Colonic mucosa (tissue), 4 donors: ENCODE results near the gene FHDC1. TPM values are rescaled to one million over a fixed set of nuclear protein-coding genes. Genes with fewer than 3 reads are reported as not detected.
A peak's percentile ranks its signal among the peaks of the same experiment; 100 is the strongest.

Source experiments
- DNase-seq: peaks from one replicate; pipeline ENCODE4 v3.0.0-alpha.2; 2020
- H3K27ac ChIP-seq: fragments of 200-600 bp; one replicate; pipeline ENCODE4 v1.8.0; 2021
- H3K27me3 ChIP-seq: fragments of 200-600 bp; one replicate; pipeline ENCODE4 v1.8.0; 2021
- H3K36me3 ChIP-seq: fragments of 200-600 bp; one replicate; pipeline ENCODE4 v1.8.0; 2021
- H3K4me1 ChIP-seq: fragments of 200-600 bp; one replicate; pipeline ENCODE4 v1.8.0; 2021; ENCODE audit warnings: mild to moderate bottlenecking
- H3K4me3 ChIP-seq: fragments of 200-600 bp; one replicate; pipeline ENCODE4 v1.8.0; 2021
- H3K9ac ChIP-seq, 2 donors: one replicate each; pipeline ENCODE4 v1.7.0; 2013; ENCODE audit warnings: control low read depth in 2 of 2, low read depth in 2 of 2, low read length in 2 of 2
- H3K9me3 ChIP-seq: fragments of 200-600 bp; one replicate; pipeline ENCODE4 v1.8.0; 2021
- intact Hi-C: fragments of 100-400 bp; cut with DNase I; formaldehyde crosslinking; loops from one replicate; pipeline ENCODE4 v1.14.1; 2022
- total RNA-seq, 2 donors: library from RNA; stranded (reverse); fragmentation: NEBNext Ultra II Directional in 1 of 2; extraction: Animal tissue kit (Norgen Biotek cat#: 25700) in 1 of 2; gene quantifications; one replicate each; pipeline ENCODE4 v1.2.1, GENCODE V29; 2021
- TF ChIP-seq, protein P1 (sequence below): fragments of 200-600 bp; IDR thresholded peaks from one replicate; pipeline ENCODE4 v1.8.0; 2022; ENCODE audit warnings: antibody characterized with exemption, mild to moderate bottlenecking
- donor health status: healthy.
- donor health status: DM: no; HTN: no; CAD: no.
- donor health status: DM: no; HTN: no; CAD: no.

Gene FHDC1
- total RNA-seq, 2 donors from 2014 or later, result 13.9 to 14.0 TPM

DNA sequence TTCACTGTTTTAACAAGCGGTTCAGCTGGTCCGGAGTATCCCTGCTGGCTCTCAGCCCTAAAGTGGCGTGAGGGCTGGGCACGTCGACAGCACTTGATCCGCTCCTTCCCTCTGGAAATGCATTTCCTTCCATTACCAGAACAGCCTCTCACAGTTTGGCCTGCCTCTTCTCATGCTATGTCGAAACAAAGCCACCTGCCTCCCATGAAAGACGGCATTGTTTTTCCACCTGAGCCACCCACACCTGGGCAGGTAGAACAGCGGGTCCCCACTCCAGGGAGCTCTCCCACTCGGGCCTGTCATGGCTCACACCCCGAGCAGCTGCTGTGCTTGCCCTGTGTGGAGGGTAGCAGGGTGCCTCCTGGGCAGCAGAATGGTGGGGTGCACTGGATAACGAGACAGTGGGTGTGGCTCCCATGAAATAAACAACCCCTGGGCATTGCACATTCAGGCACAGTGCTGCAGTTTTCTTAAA is 86.2 kb downstream of the FHDC1 start:
- Histone ChIP-seq H3K27ac (no peak overlapping the region), H3K4me1 (no peaks in the 10 kb centered on the region), H3K4me3 (no peak overlapping the region), H3K36me3 (no peaks in the 10 kb centered on the region), H3K9me3 (no peaks in the 10 kb centered on the region), H3K27me3 (no peaks in the 10 kb centered on the region), H3K9ac (no peak overlapping the region)
- intact Hi-C loops, result no loop called here
- peak; percentile 26 for DNase-seq
- TF ChIP-seq, protein P1, sequence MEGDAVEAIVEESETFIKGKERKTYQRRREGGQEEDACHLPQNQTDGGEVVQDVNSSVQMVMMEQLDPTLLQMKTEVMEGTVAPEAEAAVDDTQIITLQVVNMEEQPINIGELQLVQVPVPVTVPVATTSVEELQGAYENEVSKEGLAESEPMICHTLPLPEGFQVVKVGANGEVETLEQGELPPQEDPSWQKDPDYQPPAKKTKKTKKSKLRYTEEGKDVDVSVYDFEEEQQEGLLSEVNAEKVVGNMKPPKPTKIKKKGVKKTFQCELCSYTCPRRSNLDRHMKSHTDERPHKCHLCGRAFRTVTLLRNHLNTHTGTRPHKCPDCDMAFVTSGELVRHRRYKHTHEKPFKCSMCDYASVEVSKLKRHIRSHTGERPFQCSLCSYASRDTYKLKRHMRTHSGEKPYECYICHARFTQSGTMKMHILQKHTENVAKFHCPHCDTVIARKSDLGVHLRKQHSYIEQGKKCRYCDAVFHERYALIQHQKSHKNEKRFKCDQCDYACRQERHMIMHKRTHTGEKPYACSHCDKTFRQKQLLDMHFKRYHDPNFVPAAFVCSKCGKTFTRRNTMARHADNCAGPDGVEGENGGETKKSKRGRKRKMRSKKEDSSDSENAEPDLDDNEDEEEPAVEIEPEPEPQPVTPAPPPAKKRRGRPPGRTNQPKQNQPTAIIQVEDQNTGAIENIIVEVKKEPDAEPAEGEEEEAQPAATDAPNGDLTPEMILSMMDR, result no peak

DNA sequence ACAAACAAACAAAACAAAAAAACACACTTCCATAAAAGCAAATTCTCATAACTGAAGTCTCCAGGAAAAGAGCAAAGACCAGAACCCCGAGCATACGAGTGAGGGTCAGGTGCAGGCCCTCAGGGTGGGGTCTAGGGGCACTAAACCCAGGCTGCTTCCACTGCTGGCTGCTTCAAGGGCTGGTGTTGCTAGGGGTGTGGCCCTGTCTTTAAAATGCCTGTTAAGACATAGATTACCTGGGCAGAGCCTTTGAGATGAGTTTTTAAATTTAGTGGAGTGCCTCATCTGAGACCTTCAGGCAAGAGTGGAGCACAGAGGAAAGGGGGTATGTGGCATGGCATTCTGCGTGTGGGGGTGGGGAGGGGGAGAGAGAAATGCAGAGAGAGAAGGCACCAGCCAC is 87.0 kb downstream of the FHDC1 start:
- no peaks in the 10 kb centered on the region for H3K9me3 ChIP-seq
- TF ChIP-seq, protein P1, result no peak
- no peak overlapping the region for H3K9ac ChIP-seq
- DNase-seq, result no peak
- H3K27ac ChIP-seq, result no peak overlapping the region
- no peaks in the 10 kb centered on the region for H3K4me1 ChIP-seq
- intact Hi-C loops, result no loop called here
- no peaks in the 10 kb centered on the region for H3K36me3 ChIP-seq
- H3K27me3 ChIP-seq, result no peaks in the 10 kb centered on the region
- H3K4me3 ChIP-seq, result no peak overlapping the region

GRCh38 chr4:153023692-153024394 is 87.7 kb downstream of the FHDC1 start:
- Histone ChIP-seq H3K4me1 (no peaks in the 10 kb centered on the region), H3K27me3 (no peaks in the 10 kb centered on the region), H3K36me3 (no peaks in the 10 kb centered on the region), H3K4me3 (no peak overlapping the region), H3K9me3 (no peaks in the 10 kb centered on the region), H3K9ac (no peak overlapping the region), H3K27ac (no peak overlapping the region)
- peak; percentile 38 for DNase-seq
- TF ChIP-seq, protein P1, result no peak
- intact Hi-C loops, result no loop called here

GRCh38 chr4:153024466-153024865 is 88.3 kb downstream of the FHDC1 start:
- Histone ChIP-seq H3K4me1 (no peaks in the 10 kb centered on the region), H3K36me3 (no peaks in the 10 kb centered on the region), H3K4me3 (no peak overlapping the region), H3K9me3 (no peaks in the 10 kb centered on the region), H3K27ac (no peak overlapping the region), H3K27me3 (no peaks in the 10 kb centered on the region), H3K9ac (no peak overlapping the region)
- TF ChIP-seq, protein P1, result no peak
- DNase-seq, result no peak
- intact Hi-C loops, result no loop called here

- TF ChIP-seq, protein P1, result no peak
- no peak overlapping the region for H3K4me3 ChIP-seq
- H3K27ac ChIP-seq, result no peak overlapping the region
- no peaks in the 10 kb centered on the region for H3K4me1 ChIP-seq
- no peaks in the 10 kb centered on the region for H3K9me3 ChIP-seq
- no peak overlapping the region for H3K9ac ChIP-seq
- intact Hi-C loops, result no loop called here
- no peaks in the 10 kb centered on the region for H3K27me3 ChIP-seq
- H3K36me3 ChIP-seq, result no peaks in the 10 kb centered on the region
- no peak for DNase-seq
Observed at GRCh38 chr4:153025406-153025805, 89.3 kb downstream of the FHDC1 start.
